Esophagus muscularis mucosa (tissue), 4 donors: ENCODE data around the gene POLD1. TPM values are rescaled to one million over a fixed set of nuclear protein-coding genes. Genes with fewer than 3 reads are reported as not detected.
"Not testable (repeated sequence)": the region's sequence is repeated elsewhere in the genome, so short reads cannot be mapped to it uniquely, and the experiment has no call there.

ENCODE experiments used
- DNase-seq: peaks from one replicate; pipeline ENCODE4 v3.0.0-alpha.2; 2017; ENCODE audit errors: extremely low spot score
- H3K27ac ChIP-seq, 4 donors: fragments of 200-600 bp; sonication (generic); replicated peaks in 1 of 4; 1 replicate in 3 of 4; 2 replicates in 1 of 4; pipeline ENCODE4 v1.5.1; 2016 to 2019; ENCODE audit warnings: mild to moderate bottlenecking in 1 of 4
- H3K27me3 ChIP-seq, 4 donors: fragments of 200-600 bp; sonication (generic); one replicate each; pipeline versions ENCODE4 v1.5.1 to v1.6.0; 2016 to 2019
- H3K36me3 ChIP-seq, 4 donors: fragments of 200-600 bp; sonication (generic); one replicate each; pipeline ENCODE4 v1.5.1; 2016 to 2019
- H3K4me1 ChIP-seq, 4 donors: fragments of 200-600 bp; sonication (generic); one replicate each; pipeline ENCODE4 v1.5.1; 2016 to 2019
- H3K4me3 ChIP-seq, 4 donors: fragments of 200-600 bp; sonication (generic); 1 replicate in 2 of 4; 2 replicates in 2 of 4; pipeline ENCODE4 v1.5.1; 2016 to 2019; ENCODE audit warnings: mild to moderate bottlenecking in 4 of 4, moderate library complexity in 1 of 4
- H3K9me3 ChIP-seq, 4 donors: fragments of 200-600 bp; sonication (generic); 1 replicate in 3 of 4; 2 replicates in 1 of 4; pipeline ENCODE4 v1.5.1; 2016 to 2019
- EP300 ChIP-seq: sonication (generic); formaldehyde crosslinking; IDR thresholded peaks from one replicate; pipeline ENCODE4 v1.6.1; 2017; ENCODE audit warnings: antibody characterized with exemption
- POLR2A ChIP-seq: fragments of 450-650 bp; IDR thresholded peaks from one replicate; pipeline ENCODE4 v1.6.1; 2017; ENCODE audit warnings: antibody characterized with exemption, moderate library complexity, mild to moderate bottlenecking, low read depth
- POLR2AphosphoS5 ChIP-seq, 2 donors: sonication (generic); formaldehyde crosslinking; IDR thresholded peaks; one replicate each; pipeline ENCODE4 v1.6.1; 2017; ENCODE audit warnings: antibody characterized with exemption in 2 of 2
- WGBS: methylation state at CpG from one replicate; pipeline ENCODE4 v1.1.5; 2018; 5-methylcytosine and 5-hydroxymethylcytosine counted together
- intact Hi-C: fragments of 100-400 bp; cut with DNase I; formaldehyde crosslinking; loops from one replicate; pipeline ENCODE4 v1.15.1; 2023
- total RNA-seq, 4 donors: library from RNA; depleted of rRNA; stranded (reverse); fragments of >200 nt; gene quantifications; one replicate each; pipeline versions ENCODE4 v1.1.0 to v1.2.1, GENCODE V29; 2016
- TF ChIP-seq, protein P1 (sequence below), 3 experiments: fragments of 200-600 bp in 2 of 3; fragments of 450-650 bp in 1 of 3; sonication (generic) in 2 of 3; IDR thresholded peaks; one replicate each; pipeline ENCODE4 v1.5.1; 2017 to 2019; ENCODE audit warnings: antibody characterized with exemption in 3 of 3, mild to moderate bottlenecking in 2 of 3, moderate library complexity in 1 of 3

The POLD1 gene
- total RNA-seq, 4 donors from 2014 or later, result 8.8 to 18.0 (median 11.6) TPM

DNA sequence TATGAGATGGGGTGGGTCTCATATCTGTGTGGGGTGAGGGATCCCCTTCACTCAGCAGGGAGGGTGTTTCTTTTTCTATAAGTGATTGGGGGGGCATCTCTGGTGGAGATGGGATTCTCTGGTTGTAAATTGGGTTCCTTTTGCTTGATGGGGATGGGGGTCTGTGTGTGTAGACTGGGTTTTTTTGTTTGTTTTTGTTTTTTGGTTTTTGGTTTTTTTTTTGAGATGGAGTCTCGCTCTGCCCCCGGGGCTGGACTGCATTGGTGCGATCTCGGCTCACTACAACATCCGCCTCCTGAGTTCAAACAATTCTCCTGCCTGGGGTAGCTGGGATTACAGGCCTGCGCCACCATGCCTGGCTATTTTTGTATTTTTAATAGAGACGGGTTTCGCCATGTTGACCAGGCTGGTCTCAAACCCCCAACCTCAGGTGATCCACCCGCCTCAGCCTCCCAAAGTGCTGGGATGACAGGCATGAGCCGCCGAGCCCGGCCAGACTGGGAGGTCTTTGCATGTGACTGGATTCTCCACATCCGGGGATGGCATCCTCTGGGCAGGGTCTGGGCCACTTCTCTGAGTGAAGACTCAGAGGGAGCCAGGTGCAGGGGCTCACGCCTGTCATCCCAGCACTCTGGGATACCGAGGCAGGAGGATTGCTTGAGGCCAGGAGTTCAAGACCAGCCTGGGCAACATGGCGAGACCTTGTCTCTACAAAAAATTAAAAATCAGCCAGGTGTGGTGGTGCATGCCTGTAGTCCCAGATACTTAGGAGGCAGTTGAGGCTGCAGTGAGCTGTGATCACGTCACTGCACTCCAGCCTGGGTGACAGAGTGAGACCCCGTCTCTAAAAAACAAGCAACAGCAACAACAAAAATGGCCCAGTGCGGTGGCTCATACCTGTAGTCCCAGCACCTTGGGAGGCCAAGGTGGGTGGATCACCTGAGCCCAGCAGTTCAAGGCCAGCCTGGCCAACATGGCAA, 49.3 kb downstream of the POLD1 start:
- DNase-seq, result no peak
- no peaks in the 10 kb centered on the region for H3K9me3 ChIP-seq
- H3K36me3 ChIP-seq, result no peaks in the 10 kb centered on the region
- no peak for TF ChIP-seq POLR2AphosphoS5 (IDR thresholded peaks at IDR 0.05)
- peaks cover 12 to 25% (median 21%) of the 10 kb centered on the region in 4 donors for H3K4me1 ChIP-seq
- intact Hi-C loops, result no loop called here
- H3K27me3 ChIP-seq, result peaks cover 0 to 70% (median 20%) of the 10 kb centered on the region in 4 donors
- no peak overlapping the region for H3K27ac ChIP-seq
- WGBS, result 74% methylated on average over 11 of the region's 19 CpGs
- H3K4me3 ChIP-seq, result no peak overlapping the region

DNA sequence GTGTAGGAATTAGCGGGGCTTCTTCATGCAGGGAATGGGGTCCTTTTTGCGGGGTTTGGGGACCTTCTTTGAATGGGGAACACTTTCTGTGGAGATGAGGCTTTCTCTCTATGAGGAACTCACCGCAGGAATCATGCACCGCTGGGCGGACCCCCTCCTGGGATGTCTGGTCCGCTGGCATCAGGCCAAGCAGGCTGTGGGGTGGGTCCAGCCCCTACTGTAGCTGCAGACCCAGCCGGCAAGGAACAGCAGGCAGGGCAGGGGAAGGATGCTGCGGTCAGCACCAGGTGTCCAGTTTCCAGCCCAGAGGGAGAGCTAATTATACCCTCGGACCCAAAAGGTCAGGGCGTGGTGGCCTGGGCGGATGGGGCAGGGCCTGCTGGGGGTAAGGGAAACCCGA, 50.4 kb downstream of the POLD1 start:
- no peak for DNase-seq
- intact Hi-C loops, result no loop called here
- Histone ChIP-seq H3K27me3 (peaks cover 0 to 64% (median 20%) of the 10 kb centered on the region in 4 donors), H3K9me3 (no peaks in the 10 kb centered on the region), H3K36me3 (no peaks in the 10 kb centered on the region), H3K27ac (no peak overlapping the region), H3K4me1 (peaks cover 12 to 24% (median 20%) of the 10 kb centered on the region in 4 donors), H3K4me3 (no peak overlapping the region)
- 21% methylated on average over 12 of the region's 12 CpGs for WGBS
- no peak for TF ChIP-seq POLR2A
- TF ChIP-seq EP300, result no peak
- TF ChIP-seq POLR2AphosphoS5 (IDR thresholded peaks at IDR 0.05), result no peak
- TF ChIP-seq, protein P1, sequence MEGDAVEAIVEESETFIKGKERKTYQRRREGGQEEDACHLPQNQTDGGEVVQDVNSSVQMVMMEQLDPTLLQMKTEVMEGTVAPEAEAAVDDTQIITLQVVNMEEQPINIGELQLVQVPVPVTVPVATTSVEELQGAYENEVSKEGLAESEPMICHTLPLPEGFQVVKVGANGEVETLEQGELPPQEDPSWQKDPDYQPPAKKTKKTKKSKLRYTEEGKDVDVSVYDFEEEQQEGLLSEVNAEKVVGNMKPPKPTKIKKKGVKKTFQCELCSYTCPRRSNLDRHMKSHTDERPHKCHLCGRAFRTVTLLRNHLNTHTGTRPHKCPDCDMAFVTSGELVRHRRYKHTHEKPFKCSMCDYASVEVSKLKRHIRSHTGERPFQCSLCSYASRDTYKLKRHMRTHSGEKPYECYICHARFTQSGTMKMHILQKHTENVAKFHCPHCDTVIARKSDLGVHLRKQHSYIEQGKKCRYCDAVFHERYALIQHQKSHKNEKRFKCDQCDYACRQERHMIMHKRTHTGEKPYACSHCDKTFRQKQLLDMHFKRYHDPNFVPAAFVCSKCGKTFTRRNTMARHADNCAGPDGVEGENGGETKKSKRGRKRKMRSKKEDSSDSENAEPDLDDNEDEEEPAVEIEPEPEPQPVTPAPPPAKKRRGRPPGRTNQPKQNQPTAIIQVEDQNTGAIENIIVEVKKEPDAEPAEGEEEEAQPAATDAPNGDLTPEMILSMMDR (IDR thresholded peaks at IDR 0.05), result no peak

DNA sequence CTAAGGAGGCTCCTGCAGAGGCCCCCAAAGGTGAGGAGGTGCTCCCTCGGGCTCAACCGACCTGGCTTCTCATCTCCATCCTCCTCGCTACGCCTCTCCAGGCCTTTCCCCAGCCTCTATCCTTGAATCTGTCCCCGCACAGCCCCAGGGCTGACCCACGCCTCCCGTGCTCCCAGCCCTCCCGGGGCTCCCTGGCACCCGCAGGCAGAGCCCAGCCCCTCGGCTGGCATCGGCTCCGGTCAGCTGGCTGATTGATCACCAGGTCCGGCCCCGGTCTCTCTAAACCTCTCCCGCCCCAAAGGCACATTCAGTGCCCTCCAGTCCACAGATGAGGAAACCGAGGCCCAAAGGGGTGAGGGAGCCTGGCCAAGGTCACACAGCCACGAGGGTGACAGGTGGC, 51.1 kb downstream of the POLD1 start:
- Histone ChIP-seq H3K27me3 (peaks cover 0 to 57% (median 20%) of the 10 kb centered on the region in 4 donors), H3K4me3 (no peak overlapping the region), H3K36me3 (no peaks in the 10 kb centered on the region), H3K27ac (no peak overlapping the region), H3K4me1 (peaks cover 12 to 24% (median 20%) of the 10 kb centered on the region in 4 donors), H3K9me3 (no peaks in the 10 kb centered on the region)
- DNase-seq, result no peak
- WGBS, result 78% methylated on average over 16 of the region's 17 CpGs
- intact Hi-C loops, result no loop called here
- no peak for TF ChIP-seq POLR2AphosphoS5 (IDR thresholded peaks at IDR 0.05)
- no peak for TF ChIP-seq EP300
- no peak for TF ChIP-seq POLR2A
- TF ChIP-seq, protein P1 (IDR thresholded peaks at IDR 0.05), result no peak

DNA sequence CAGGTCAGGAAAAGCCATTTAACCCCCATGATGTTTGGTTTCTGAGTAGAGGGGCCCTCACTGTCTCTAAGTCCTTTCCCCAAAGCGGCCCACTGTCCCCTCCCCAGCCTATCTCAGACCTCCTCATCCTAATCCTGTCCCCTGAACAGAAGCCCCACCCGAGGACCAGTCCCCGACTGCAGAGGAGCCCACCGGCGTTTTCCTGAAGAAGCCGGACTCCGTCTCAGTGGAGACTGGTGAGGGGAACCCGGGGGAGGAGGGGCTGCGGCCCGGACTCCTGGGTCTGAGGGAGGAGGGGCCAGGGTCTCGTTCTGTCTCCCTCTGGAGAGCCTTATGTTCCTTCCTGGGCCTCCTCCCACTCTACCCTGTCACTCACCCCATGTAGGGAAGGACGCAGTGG, 51.5 kb downstream of the POLD1 start:
- Histone ChIP-seq H3K27ac (no peak overlapping the region), H3K27me3 (peaks cover 0 to 53% (median 18%) of the 10 kb centered on the region in 4 donors), H3K4me3 (no peak overlapping the region), H3K36me3 (no peaks in the 10 kb centered on the region), H3K4me1 (peaks cover 12 to 24% (median 20%) of the 10 kb centered on the region in 4 donors), H3K9me3 (no peaks in the 10 kb centered on the region)
- no peak for DNase-seq
- intact Hi-C loops, result no loop called here
- TF ChIP-seq, protein P1 (IDR thresholded peaks at IDR 0.05), result no peak
- no peak for TF ChIP-seq EP300
- 72% methylated on average over 12 of the region's 12 CpGs for WGBS

DNA sequence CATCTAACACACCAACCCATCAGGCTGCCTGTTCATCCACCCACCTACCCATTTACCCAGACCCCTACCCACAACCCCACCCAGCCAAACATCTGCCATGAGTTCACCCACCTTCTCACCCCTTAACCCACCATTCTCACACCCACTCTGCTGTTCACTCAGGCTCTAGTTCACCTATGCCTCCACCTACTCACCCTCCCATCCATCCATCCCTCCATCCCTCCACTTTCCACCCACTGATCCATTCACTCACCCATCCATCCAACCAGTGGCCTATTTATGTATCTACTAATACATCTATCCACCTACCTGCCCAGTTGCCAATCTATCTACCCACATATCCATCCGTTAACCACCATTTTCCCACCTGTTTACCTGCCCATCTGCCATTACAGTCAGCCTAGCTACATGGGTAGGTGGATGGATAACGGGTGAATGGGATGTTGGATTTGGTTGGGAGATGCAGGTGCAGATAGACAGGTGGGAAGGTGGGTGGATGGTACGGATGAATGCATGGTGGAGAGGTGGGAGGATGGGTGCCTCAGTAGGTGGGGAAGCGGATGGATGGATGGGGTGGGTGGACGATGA, 53.8 kb downstream of the POLD1 start:
- H3K4me1 ChIP-seq, result peaks cover 0 to under 1% (median 0%) of the 10 kb centered on the region in 4 donors
- H3K27ac ChIP-seq, result no peak overlapping the region
- intact Hi-C loops, result no loop called here
- H3K27me3 ChIP-seq, result peaks cover 0 to 35% (median 4%) of the 10 kb centered on the region in 4 donors
- 94% methylated on average over 5 of the region's 5 CpGs for WGBS
- H3K36me3 ChIP-seq, result no peaks in the 10 kb centered on the region
- no peaks in the 10 kb centered on the region for H3K9me3 ChIP-seq
- DNase-seq, result no peak
- H3K4me3 ChIP-seq, result no peak overlapping the region
- TF ChIP-seq POLR2AphosphoS5 (IDR thresholded peaks at IDR 0.05), result no peak
- TF ChIP-seq, protein P1 (IDR thresholded peaks at IDR 0.05), result no peak
- no peak for TF ChIP-seq POLR2A

DNA sequence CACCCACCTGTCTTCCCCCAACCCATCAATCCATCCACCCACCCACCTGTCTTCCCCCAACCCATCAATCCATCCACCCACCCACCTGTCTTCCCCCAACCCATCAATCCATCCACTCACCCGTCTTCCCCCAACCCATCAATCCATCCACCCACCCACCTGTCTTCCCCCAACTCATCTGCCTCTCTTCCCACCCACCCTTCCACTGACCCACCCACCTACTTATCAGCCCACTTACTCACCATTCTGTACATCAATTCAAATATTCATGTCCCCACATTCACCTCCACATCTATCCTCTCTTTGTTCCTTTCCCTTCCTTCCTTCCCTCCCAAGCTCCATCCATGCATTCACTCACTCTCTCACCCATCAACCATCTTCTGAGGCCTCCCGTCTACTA, 55.0 kb downstream of the POLD1 start:
- H3K27me3 ChIP-seq, result peaks cover 0 to 23% (median 0%) of the 10 kb centered on the region in 4 donors
- H3K36me3 ChIP-seq, H3K9me3 ChIP-seq, H3K27ac ChIP-seq, intact Hi-C loops, H3K4me3 ChIP-seq, DNase-seq, H3K4me1 ChIP-seq: not testable (repeated sequence)
- 66% methylated on average over 2 of the region's 2 CpGs for WGBS
